Activated CD4-positive, alpha-beta T cell treated with anti-CD3 and anti-CD28 coated beads for 1 hour (primary cell): Measurements from ENCODE around the gene DHRS12.

ENCODE experiments used
- DNase-seq: peaks from one replicate; pipeline ENCODE4 v3.0.0-alpha.2; 2020

Gene DHRS12

GRCh38 chr13:51747438-51748434 lies 56.2 kb downstream of the DHRS12 start:
- DNase-seq: no peak

GRCh38 chr13:51746802-51747201 lies 57.2 kb downstream of the DHRS12 start:
- DNase-seq: no peak

DNA sequence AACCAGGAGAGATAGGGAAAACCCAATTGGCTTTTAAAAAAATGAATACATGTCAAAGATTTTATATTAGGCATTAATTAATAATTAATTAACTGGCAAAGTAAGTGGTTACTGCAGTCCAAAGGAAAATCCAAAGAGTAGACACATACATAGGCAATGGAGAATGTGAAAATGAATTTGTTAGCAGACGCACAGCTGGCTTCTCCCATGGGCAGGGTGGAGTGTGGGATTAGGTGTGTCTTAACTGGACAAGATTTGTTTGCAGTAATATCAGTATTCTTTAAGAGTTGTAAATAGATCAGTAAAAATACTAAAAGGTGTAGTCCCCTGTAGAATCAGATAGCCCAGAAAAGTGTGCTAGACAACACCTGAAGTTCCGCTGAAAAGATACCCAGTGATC lies 58.7 kb downstream of the DHRS12 start:
- DNase-seq: no peak

GRCh38 chr13:51742611-51743010 lies 61.4 kb downstream of the DHRS12 start:
- DNase-seq: no peak

GRCh38 chr13:51742031-51742430 lies 61.9 kb downstream of the DHRS12 start:
- no peak for DNase-seq

DNA sequence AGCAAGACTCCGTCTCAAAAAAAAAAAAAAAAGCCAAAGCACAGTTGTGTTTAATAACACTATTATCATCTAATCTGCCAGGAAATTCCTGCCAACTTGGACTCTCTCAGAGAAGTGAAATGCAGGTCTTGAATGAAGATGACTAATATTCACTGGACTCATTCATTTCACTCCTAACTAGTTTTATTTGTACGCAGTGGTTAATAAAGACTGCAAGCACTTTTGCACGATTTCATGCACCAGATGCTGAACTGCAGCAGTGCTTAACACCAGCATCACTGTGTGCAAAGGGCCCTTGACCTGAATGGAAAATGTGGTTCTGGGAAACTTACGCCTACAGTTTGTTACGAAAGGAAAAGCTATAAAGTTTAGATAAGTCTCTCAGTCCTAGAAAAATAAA lies 63.3 kb downstream of the DHRS12 start:
- no peak for DNase-seq

- DNase-seq: no peak
Measured at GRCh38 chr13:51739027-51739764, 64.8 kb downstream of the DHRS12 start.

DNA sequence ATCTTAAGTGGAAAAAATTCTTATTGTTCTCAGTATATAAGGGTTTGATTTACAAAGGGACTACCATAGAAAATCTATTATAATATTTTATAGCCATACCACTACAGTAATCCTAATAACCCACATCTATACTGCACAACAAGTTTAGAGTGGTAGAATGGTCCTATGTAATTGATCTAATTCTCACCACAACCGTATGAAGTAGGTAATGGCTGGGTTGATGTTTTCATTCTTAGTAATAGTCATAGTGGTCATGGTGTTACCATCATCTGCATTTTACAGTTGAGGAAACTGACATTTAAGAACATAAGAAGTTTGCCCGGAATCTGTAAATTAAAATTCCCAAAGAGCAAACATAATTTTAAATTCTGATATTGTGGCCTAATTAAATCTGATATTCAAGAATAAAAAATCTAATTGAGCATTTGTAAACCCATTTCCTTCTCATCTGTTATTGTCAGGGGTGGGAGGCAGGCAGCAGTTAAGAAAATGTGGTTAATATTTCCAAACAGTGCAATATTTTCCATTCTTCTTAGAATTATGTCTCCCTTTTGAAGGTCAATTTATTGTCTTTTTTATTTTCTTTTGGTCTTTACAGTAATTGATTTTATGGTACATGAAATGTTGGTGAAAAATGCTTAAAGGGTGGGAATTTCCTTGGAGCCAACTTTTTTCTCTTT lies 65.6 kb downstream of the DHRS12 start:
- DNase-seq: no peak

- DNase-seq: no peak
Measured at GRCh38 chr13:51737609-51738008, 66.4 kb downstream of the DHRS12 start.

GRCh38 chr13:51734786-51735185 lies 69.2 kb downstream of the DHRS12 start:
- no peak for DNase-seq

DNA sequence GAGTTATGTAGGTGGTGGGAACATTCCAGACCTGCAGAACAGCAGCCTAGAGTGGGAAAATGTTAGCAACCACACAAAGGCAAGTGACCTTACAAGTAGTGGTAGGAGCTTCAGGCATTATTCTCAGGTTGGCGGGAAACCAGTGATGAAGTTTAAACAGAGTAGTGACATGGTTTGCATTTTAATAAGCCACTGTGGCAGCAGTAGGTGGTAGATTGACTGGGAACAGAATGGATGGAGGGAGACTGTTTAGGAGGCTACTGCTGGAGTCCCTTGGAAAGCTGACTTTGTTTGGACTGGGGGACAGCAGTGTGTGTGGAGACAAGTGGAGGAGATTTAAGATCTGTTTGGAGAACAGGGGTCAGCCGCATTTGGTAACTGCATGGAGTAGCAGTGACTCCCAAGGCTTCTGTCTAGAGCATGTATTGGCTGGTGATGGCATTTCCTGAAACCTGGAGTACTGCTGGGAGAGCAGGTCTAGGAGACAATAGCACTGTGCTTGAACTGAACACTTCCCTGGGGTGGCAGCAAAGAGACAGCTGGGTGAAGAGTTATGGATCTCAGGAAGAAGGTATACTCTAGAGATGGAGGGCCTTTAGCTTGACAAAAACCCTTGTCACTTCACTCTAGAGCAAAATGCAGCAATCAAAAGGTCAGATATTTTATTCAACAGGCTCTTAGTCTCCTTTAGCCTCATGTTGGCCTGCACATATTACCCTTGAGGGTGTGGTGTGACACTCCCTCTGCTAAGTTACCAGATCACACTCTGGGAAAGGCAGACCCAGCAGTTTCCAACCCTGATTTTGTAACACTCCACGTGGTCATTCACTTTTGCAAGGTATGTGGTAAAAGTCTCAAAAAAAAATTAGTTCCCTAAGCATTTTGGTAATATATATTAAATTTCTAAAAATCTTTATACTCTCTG lies 70.3 kb downstream of the DHRS12 start:
- no peak for DNase-seq

- DNase-seq: no peak
Measured at GRCh38 chr13:51731759-51732158, 72.2 kb downstream of the DHRS12 start.

GRCh38 chr13:51730927-51731326 lies 73.0 kb downstream of the DHRS12 start:
- no peak for DNase-seq

DNA sequence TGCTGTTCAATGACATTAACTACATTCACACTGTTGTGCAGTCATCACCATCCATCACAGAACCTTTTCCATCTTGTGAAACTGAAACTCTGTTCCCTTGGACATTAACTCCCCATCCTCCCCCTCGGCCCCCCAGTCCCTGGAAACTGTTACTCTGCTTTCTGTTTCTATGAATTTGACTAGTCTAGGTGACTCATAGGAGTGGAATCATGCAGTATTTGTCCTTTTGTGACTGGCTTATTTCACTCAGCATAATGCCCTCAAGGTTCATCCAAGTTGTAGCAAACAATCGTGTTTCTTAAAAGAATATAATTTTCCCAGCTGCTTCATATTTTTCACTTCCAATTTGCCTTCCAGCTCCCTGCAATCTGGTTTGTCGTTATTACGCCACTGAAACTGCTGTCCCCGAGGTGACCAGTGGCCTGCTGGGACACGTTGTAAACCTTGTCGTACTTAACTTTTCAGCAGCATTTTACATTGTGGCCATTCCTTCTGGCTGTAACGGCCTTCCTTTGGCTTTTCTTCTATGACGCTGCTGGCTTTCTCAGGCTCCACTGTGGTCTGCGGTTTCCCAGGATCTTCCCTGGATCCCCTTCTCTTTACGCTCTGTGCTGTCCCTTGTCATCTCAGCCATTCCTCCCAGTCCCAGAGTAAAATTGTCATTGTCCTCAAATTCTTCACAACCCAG lies 74.0 kb downstream of the DHRS12 start:
- no peak for DNase-seq

- no peak for DNase-seq
Measured at GRCh38 chr13:51728972-51729371, 75.0 kb downstream of the DHRS12 start.

GRCh38 chr13:51728275-51728673 lies 75.7 kb downstream of the DHRS12 start:
- no peak for DNase-seq

GRCh38 chr13:51727634-51728274 lies 76.2 kb downstream of the DHRS12 start:
- DNase-seq: no peak

DNA sequence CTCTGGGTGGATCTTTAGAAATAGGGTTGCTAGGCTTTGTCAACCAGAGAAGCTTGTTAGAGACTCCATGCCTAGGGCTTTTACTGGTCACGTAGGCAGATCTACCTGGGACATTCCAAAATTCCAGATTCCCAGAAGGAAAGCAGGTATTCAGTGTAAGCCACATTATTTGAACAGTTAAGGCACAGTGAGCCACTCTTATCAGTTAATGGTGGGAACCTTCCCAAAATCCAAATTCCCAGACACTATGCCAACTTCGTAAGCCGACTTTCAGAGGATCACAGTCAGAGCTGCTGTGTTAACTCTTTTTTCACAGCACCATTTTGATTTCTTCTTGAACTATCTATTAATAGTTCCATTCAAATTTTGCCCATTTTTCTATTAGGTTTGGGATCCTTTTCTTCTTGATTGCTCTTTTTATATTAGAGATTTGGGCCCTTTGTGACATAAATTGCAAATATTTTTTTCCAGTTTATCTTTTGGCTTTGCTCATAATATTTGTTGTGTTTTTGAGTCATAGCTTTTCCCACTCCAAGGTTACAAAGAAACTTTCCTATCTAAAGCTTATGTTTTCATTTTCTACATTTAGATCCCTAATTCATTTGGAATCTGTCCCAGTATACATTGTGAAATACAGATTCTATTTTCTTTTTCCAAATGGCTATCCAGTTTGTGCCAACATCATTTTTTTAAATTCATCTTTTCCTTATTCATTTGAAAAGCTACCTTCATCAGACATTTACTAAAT lies 77.3 kb downstream of the DHRS12 start:
- DNase-seq: no peak

DNA sequence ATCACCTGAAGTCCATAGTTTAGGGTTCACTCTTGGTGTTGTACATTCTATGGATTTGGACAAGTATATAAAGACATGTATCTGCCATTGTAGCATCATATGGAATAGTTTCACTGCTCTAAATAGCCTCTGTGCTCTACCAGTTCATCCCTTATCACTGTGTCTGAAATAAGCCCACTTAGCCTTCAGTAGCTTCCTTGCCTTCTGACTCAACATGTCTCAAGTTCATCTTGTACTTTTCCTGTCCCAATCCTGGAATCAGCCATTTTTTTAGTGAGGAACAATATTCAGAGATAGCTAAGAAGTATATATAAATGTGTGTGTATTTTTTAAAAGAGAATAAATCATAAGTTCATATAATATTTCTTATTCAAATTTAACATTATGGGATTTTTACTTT lies 79.2 kb downstream of the DHRS12 start:
- no peak for DNase-seq

DNA sequence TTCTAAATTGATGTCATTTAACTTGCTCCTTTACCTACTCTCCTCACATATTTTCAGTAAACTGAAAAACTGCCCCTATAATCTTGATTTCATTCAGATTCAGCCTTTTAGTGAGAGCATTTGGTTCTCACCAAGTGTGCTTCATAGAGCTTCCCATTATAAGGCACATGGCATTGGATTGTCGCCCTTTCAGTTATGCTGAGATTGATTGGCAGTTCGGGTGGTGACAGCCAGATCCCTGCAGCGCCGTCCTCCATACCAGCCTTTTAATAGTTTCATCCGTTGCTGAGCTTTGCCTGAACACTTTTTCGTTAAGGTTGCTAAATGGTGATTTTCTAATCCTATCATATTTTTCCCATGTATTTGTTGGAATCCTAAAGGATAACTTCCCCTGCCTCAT lies 80.4 kb downstream of the DHRS12 start:
- no peak for DNase-seq
